ENCODE measurements around the gene SLC25A14. TPM values are rescaled to one million over a fixed set of nuclear protein-coding genes. Genes with fewer than 3 reads are reported as not detected.

SLC25A14 gene
- total and polyA plus RNA-seq, 2 of the 8 experiments (the other 6 are each of a cell fraction or from before 2014, with no cell fraction given), result 9.3 to 14.2 TPM

GRCh38 chrX:130347321-130347720 lies 7.6 kb downstream of the SLC25A14 start (continued):
- TF ChIP-seq CHD7 (IDR thresholded peaks at IDR 0.05; ENCODE audit: insufficient replicate concordance, low read length), result no peak
- no peak for TF ChIP-seq RNF2 (IDR thresholded peaks at IDR 0.05; ENCODE audit: borderline replicate concordance, low read depth, low read length, missing control alignments, poor library complexity, severe bottlenecking)
- TF ChIP-seq, protein P1, sequence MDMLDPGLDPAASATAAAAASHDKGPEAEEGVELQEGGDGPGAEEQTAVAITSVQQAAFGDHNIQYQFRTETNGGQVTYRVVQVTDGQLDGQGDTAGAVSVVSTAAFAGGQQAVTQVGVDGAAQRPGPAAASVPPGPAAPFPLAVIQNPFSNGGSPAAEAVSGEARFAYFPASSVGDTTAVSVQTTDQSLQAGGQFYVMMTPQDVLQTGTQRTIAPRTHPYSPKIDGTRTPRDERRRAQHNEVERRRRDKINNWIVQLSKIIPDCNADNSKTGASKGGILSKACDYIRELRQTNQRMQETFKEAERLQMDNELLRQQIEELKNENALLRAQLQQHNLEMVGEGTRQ (IDR thresholded peaks at IDR 0.05; ENCODE audit: low read length), result no peak
- TF ChIP-seq HDAC2 (IDR thresholded peaks at IDR 0.05; ENCODE audit: borderline replicate concordance in 1 of 2, low read depth in 2 of 2, low read length in 2 of 2), result no peak
- TF ChIP-seq TAF7 (optimal IDR thresholded peaks at IDR 0.05; ENCODE audit: borderline replicate concordance, low read depth, low read length), result no peak
- TF ChIP-seq NRF1 (IDR thresholded peaks at IDR 0.05; ENCODE audit: low read depth, low read length), result no peak
- no peak for TF ChIP-seq CHD2 (IDR thresholded peaks at IDR 0.05; ENCODE audit: low read length)
- TF ChIP-seq RFX5 (IDR thresholded peaks at IDR 0.05; ENCODE audit: borderline replicate concordance, low read depth, low read length), result no peak
- TF ChIP-seq EP300 (IDR thresholded peaks at IDR 0.05; ENCODE audit: borderline replicate concordance in 1 of 2, low read depth in 2 of 2, low read length in 2 of 2), result no peak
